ENCODE measurements around the gene ENC1. TPM values are rescaled to one million over a fixed set of nuclear protein-coding genes. Genes with fewer than 3 reads are reported as not detected.
A peak's percentile ranks its signal among the peaks of the same experiment; 100 is the strongest.

Gene ENC1
- total and polyA plus RNA-seq, 7 experiments from 2014 or later = 0.77 to 18.1 (median 1.6) TPM

DNA sequence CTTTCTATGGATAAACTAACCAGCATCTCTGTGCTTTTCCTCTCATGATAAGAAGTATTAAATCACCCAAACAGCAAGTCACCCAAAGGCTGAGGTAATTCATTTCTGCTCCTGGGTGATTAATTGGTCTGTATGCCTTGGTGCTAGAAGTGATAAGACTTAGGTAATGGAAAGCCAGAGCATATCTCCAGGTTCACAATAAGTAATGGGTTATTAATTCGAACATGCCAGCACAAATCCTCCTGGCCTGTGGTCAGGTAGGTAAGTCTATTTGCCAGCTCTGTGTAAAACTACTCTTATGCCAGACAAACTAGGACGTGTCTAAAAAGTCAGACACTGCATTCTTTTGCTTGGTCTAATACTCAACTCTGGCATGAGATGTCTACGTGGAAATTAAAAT lies 11.2 kb upstream of the ENC1 start:
- Histone ChIP-seq H3K27ac (ENCODE audit: low read depth, low read length) (no peak overlapping the region), H3K4me3 (ENCODE audit: low read length) (no peak overlapping the region), H3K36me3 (ENCODE audit: control insufficient read depth in 2 of 3, insufficient read depth in 3 of 3, low read length in 3 of 3) (no peaks in the 10 kb centered on the region), H3K9me3 (ENCODE audit: control insufficient read depth in 2 of 3, low read length in 3 of 3) (no peaks in the 10 kb centered on the region), H3K4me1 (ENCODE audit: control insufficient read depth in 2 of 2, insufficient read depth in 2 of 2, low read length in 2 of 2) (no peaks in the 10 kb centered on the region), H3K27me3 (ENCODE audit: control insufficient read depth in 2 of 2, insufficient read depth in 2 of 2, low read length in 2 of 2) (no peaks in the 10 kb centered on the region)
- DNase-seq (no peak), ATAC-seq (no peak)
- Mint-ChIP-seq H3K27me3 (peaks cover 0 to 16% (median 5%) of the 10 kb centered on the region in 5 donors), H3K9me3 (no peaks in the 10 kb centered on the region), H3K36me3 (no peaks in the 10 kb centered on the region), H3K4me1 (peaks cover 0 to 7% (median 0%) of the 10 kb centered on the region in 7 donors), H3K4me3 (no peak overlapping the region), H3K27ac (no peak overlapping the region)
- POLR2A ChIA-PET = interaction anchor here (0.7 kb wide), 1 partner anchor 835 kb away, joined by 3 read pairs; no protein-coding TSS in a partner anchor
- intact Hi-C loops (cut with micrococcal nuclease) = no loop called here
- CTCF ChIA-PET = no interaction called here

DNA sequence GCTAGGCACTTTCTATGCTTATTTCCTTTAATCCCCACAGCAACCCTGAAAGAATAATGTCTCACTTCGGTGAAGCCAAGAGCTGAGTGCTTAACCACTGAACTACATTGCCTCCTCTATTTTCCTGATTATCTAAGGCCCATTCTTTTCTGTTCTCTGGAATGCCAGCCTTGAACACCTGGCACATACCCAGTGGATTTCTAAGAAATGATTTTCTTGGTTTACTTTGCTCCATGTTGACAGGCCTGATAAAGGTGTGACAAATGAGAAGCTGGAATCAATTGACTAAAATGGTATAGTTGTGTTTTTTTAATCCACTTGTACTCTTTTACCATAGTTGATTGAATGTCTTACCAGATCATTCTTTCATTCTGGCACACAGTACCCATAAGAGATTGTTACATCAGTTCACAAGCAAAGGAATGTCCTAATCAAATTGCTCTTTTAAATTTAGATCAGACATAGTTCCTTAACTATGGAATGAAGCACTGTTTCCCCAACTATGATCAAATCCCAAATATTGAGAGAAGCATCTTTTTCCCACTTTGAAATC lies 9.0 kb upstream of the ENC1 start:
- Histone ChIP-seq H3K4me3 (ENCODE audit: low read length) (no peak overlapping the region), H3K27me3 (ENCODE audit: control insufficient read depth in 2 of 2, insufficient read depth in 2 of 2, low read length in 2 of 2) (no peaks in the 10 kb centered on the region), H3K9me3 (ENCODE audit: control insufficient read depth in 2 of 3, low read length in 3 of 3) (no peaks in the 10 kb centered on the region), H3K27ac (ENCODE audit: low read depth, low read length) (no peak overlapping the region), H3K36me3 (ENCODE audit: control insufficient read depth in 2 of 3, insufficient read depth in 3 of 3, low read length in 3 of 3) (no peaks in the 10 kb centered on the region), H3K4me1 (ENCODE audit: control insufficient read depth in 2 of 2, insufficient read depth in 2 of 2, low read length in 2 of 2) (no peaks in the 10 kb centered on the region)
- DNase-seq (no peak), ATAC-seq (no peak)
- intact Hi-C loops (cut with micrococcal nuclease) = loop anchor here (2.0 to 10.0 kb wide), 6 partner anchors 355 to 1085 kb away; partner anchors contain the start of genes ANKRA2 (in 1 of the 2) and UTP15 (in 1 of the 2)
- H3K4me1 Mint-ChIP-seq = peaks cover 0 to 7% (median 0%) of the 10 kb centered on the region in 7 donors
- ChIA-PET CTCF (interaction anchor here (1.0 to 2.6 kb wide), 5 partner anchors 8 to 747 kb away, joined by 4 to 22 read pairs (median 5); partner anchors contain the start of gene ENC1), POLR2A (interaction anchor here (1.0 kb wide), 1 partner anchor 747 kb away, joined by 3 read pairs; no protein-coding TSS in a partner anchor)
- H3K36me3 Mint-ChIP-seq = no peaks in the 10 kb centered on the region
- no peak overlapping the region for H3K27ac Mint-ChIP-seq
- no peak overlapping the region for H3K4me3 Mint-ChIP-seq
- H3K9me3 Mint-ChIP-seq = no peaks in the 10 kb centered on the region
- H3K27me3 Mint-ChIP-seq = peaks cover 0 to 30% (median 5%) of the 10 kb centered on the region in 5 donors

DNA sequence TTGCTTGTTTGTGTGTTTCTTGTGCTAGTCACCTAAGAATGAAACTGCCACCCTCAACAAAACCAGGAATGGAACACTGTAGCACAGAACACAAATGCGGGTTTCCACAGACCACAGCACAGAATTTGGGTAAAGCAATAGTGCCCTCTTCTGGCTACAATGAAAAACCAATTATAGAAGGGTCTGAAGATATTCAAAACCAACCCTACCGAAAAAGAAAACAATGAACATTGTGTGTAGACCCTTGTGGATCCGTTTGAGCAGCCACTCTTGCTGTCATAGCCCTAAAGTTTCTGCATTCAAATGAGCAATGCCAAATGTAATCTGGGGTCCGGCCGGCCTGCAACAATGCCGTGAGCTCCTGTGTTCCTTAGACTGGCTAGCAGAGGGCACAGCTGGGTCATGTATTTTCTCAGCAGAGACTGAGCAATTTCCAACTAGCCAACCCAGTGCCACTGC lies 8.3 kb upstream of the ENC1 start:
- Histone ChIP-seq H3K4me1 (ENCODE audit: control insufficient read depth in 2 of 2, insufficient read depth in 2 of 2, low read length in 2 of 2) (no peaks in the 10 kb centered on the region), H3K27me3 (ENCODE audit: control insufficient read depth in 2 of 2, insufficient read depth in 2 of 2, low read length in 2 of 2) (no peaks in the 10 kb centered on the region), H3K36me3 (ENCODE audit: control insufficient read depth in 2 of 3, insufficient read depth in 3 of 3, low read length in 3 of 3) (no peaks in the 10 kb centered on the region), H3K27ac (ENCODE audit: low read depth, low read length) (no peak overlapping the region), H3K9me3 (ENCODE audit: control insufficient read depth in 2 of 3, low read length in 3 of 3) (no peaks in the 10 kb centered on the region), H3K4me3 (ENCODE audit: low read length) (no peak overlapping the region)
- no peak overlapping the region for H3K4me3 Mint-ChIP-seq
- H3K27me3 Mint-ChIP-seq = peaks cover 0 to 36% (median 5%) of the 10 kb centered on the region in 5 donors
- ChIA-PET CTCF (interaction anchor here (1.0 to 2.6 kb wide), 5 partner anchors 9 to 746 kb away, joined by 4 to 22 read pairs (median 5); partner anchors contain the start of gene ENC1), POLR2A (interaction anchor here (1.0 kb wide), 1 partner anchor 747 kb away, joined by 3 read pairs; no protein-coding TSS in a partner anchor)
- H3K27ac Mint-ChIP-seq = no peak overlapping the region
- H3K9me3 Mint-ChIP-seq = no peaks in the 10 kb centered on the region
- intact Hi-C loops (cut with micrococcal nuclease) = loop anchor here (1.0 to 10.0 kb wide), 8 partner anchors 9 to 1084 kb away; partner anchors contain the start of genes ANKRA2 (in 1 of the 2), ENC1 (in 1 of the 2) and UTP15 (in 1 of the 2)
- peak; percentile 89 for ATAC-seq
- no peaks in the 10 kb centered on the region for H3K36me3 Mint-ChIP-seq
- H3K4me1 Mint-ChIP-seq = peaks cover 0 to 7% (median 0%) of the 10 kb centered on the region in 7 donors
- peak in 8 of 9 donors; percentile 22 to 64 (median 52) for DNase-seq

DNA sequence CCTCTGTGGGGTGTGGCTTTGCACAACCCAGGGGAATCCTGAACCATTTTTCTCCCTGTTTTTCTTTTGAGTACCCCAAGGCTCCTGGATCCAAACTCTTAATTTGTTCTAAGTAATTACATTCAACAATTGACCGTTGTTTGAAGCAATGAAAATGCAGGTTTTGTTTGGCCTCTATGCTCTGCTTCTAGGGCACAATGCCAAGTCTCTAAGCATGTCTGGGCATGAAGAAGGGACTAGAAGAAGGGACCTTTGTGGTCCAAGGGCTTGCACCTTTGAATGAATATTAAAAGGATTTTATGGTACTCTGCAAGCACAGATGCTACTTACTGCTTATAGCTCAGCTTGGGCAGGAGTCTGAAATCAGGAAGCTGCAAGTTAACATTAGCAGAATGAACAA lies 6.6 kb upstream of the ENC1 start:
- no peaks in the 10 kb centered on the region for H3K27me3 ChIP-seq (ENCODE audit: control insufficient read depth in 2 of 2, insufficient read depth in 2 of 2, low read length in 2 of 2)
- CTCF ChIA-PET = interaction anchor here (1.1 to 1.2 kb wide), 2 partner anchors 10 to 745 kb away, joined by 3 to 5 read pairs; no protein-coding TSS in a partner anchor
- no peak overlapping the region for H3K4me3 ChIP-seq (ENCODE audit: low read length)
- ATAC-seq = no peak
- peaks cover 2 to 9% (median 3%) of the 10 kb centered on the region in 7 donors for H3K4me1 Mint-ChIP-seq
- POLR2A ChIA-PET = no interaction called here
- no peaks in the 10 kb centered on the region for H3K36me3 ChIP-seq (ENCODE audit: control insufficient read depth in 2 of 3, insufficient read depth in 3 of 3, low read length in 3 of 3)
- no peak overlapping the region for H3K27ac Mint-ChIP-seq
- H3K9me3 ChIP-seq (ENCODE audit: control insufficient read depth in 2 of 3, low read length in 3 of 3) = no peaks in the 10 kb centered on the region
- DNase-seq = no peak
- no peaks in the 10 kb centered on the region for H3K9me3 Mint-ChIP-seq
- intact Hi-C loops (cut with micrococcal nuclease) = loop anchor here (10.0 kb wide), 4 partner anchors 352 to 1082 kb away; partner anchors contain the start of genes ANKRA2 (in 1 of the 2) and UTP15 (in 1 of the 2)
- no peak overlapping the region for H3K27ac ChIP-seq (ENCODE audit: low read depth, low read length)
- H3K36me3 Mint-ChIP-seq = no peaks in the 10 kb centered on the region
- H3K4me3 Mint-ChIP-seq = no peak overlapping the region
- peaks cover 0 to 53% (median 5%) of the 10 kb centered on the region in 5 donors for H3K27me3 Mint-ChIP-seq
- no peaks in the 10 kb centered on the region for H3K4me1 ChIP-seq (ENCODE audit: control insufficient read depth in 2 of 2, insufficient read depth in 2 of 2, low read length in 2 of 2)

DNA sequence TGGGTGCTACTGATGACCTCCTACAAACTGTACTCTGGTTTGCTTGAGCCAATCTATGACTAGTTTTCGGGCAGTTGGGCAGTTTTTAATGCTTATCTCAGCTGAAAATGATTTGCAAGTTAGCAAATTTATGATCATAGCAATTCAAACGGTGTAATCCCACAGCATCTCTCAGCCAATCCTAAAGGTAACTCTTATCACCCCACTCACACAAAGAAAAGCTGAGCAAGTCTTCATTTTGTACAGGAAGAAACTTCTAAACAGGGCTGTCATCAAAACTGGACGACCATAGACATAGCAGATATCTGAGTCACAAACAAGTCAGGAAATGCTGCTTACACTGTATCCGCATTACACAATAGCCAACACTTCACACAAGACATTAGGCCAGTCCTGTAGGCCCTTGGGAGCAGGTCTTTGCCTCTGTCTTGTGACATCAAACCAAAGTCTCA lies 2.6 kb upstream of the ENC1 start:
- no peak overlapping the region for H3K27ac ChIP-seq (ENCODE audit: low read depth, low read length)
- Mint-ChIP-seq H3K36me3 (no peaks in the 10 kb centered on the region), H3K4me3 (no peak overlapping the region), H3K9me3 (no peaks in the 10 kb centered on the region), H3K4me1 (peaks cover 19 to 30% (median 28%) of the 10 kb centered on the region in 7 donors), H3K27me3 (peaks cover 0 to 69% (median 13%) of the 10 kb centered on the region in 5 donors), H3K27ac (peak overlapping the region in 1 of 9 donors; percentile 40)
- H3K9me3 ChIP-seq (ENCODE audit: control insufficient read depth in 2 of 3, low read length in 3 of 3) = no peaks in the 10 kb centered on the region
- H3K27me3 ChIP-seq (ENCODE audit: control insufficient read depth in 2 of 2, insufficient read depth in 2 of 2, low read length in 2 of 2) = no peaks in the 10 kb centered on the region
- no peaks in the 10 kb centered on the region for H3K36me3 ChIP-seq (ENCODE audit: control insufficient read depth in 2 of 3, insufficient read depth in 3 of 3, low read length in 3 of 3)
- no peak overlapping the region for H3K4me3 ChIP-seq (ENCODE audit: low read length)
- ChIA-PET POLR2A (no interaction called here), CTCF (interaction anchor here (0.8 to 3.7 kb wide), 2 partner anchors 319 to 741 kb away, joined by 5 to 22 read pairs; no protein-coding TSS in a partner anchor)
- ATAC-seq = peak; percentile 44
- intact Hi-C loops (cut with micrococcal nuclease) = loop anchor here (10.0 kb wide), 4 partner anchors 348 to 1078 kb away; partner anchors contain the start of genes ANKRA2 (in 1 of the 2) and UTP15 (in 1 of the 2)
- DNase-seq = no peak
- H3K4me1 ChIP-seq (ENCODE audit: control insufficient read depth in 2 of 2, insufficient read depth in 2 of 2, low read length in 2 of 2) = peaks cover 3 to 4% of the 10 kb centered on the region in 2 donors

DNA sequence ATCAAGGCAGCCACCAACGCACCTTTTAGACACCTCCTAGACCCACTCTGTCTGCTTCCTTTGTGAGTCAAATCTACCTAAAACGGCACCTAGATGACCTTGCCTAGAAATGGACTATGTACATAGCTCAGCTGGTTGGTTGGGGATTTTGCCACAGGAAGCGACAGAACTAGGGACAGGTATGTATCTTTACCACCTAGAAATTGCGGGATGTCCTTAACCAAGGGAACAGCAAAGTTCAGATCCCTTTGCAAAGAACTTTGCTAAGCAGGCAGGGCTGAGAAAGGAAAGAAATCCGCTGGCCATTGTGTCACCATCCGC lies 2.0 kb upstream of the ENC1 start:
- Histone ChIP-seq H3K27ac (ENCODE audit: low read depth, low read length) (no peak overlapping the region), H3K4me1 (ENCODE audit: control insufficient read depth in 2 of 2, insufficient read depth in 2 of 2, low read length in 2 of 2) (peaks cover 3 to 4% of the 10 kb centered on the region in 2 donors), H3K9me3 (ENCODE audit: control insufficient read depth in 2 of 3, low read length in 3 of 3) (no peaks in the 10 kb centered on the region), H3K27me3 (ENCODE audit: control insufficient read depth in 2 of 2, insufficient read depth in 2 of 2, low read length in 2 of 2) (no peaks in the 10 kb centered on the region), H3K36me3 (ENCODE audit: control insufficient read depth in 2 of 3, insufficient read depth in 3 of 3, low read length in 3 of 3) (no peaks in the 10 kb centered on the region), H3K4me3 (ENCODE audit: low read length) (no peak overlapping the region)
- CTCF ChIA-PET = interaction anchor here (0.8 to 3.7 kb wide), 2 partner anchors 319 to 740 kb away, joined by 5 to 22 read pairs; no protein-coding TSS in a partner anchor
- POLR2A ChIA-PET = no interaction called here
- H3K27me3 Mint-ChIP-seq = peaks cover 0 to 74% (median 18%) of the 10 kb centered on the region in 5 donors
- peaks cover 25 to 32% (median 28%) of the 10 kb centered on the region in 7 donors for H3K4me1 Mint-ChIP-seq
- intact Hi-C loops (cut with micrococcal nuclease) = loop anchor here (1.0 to 10.0 kb wide), 5 partner anchors 248 to 1078 kb away; partner anchors contain the start of genes ANKRA2 (in 1 of the 2) and UTP15 (in 1 of the 2)
- no peaks in the 10 kb centered on the region for H3K9me3 Mint-ChIP-seq
- ATAC-seq = no peak
- no peaks in the 10 kb centered on the region for H3K36me3 Mint-ChIP-seq
- DNase-seq = no peak
- peak overlapping the region in 1 of 9 donors; percentile 90 for H3K27ac Mint-ChIP-seq
- H3K4me3 Mint-ChIP-seq = peak overlapping the region in 6 of 10 donors; percentile 81 to 96 (median 92)

Data from naive thymus-derived CD4-positive, alpha-beta T cell (primary cell).